Measurements from ENCODE around the gene PCSK9. TPM values are rescaled to one million over a fixed set of nuclear protein-coding genes. Genes with fewer than 3 reads are reported as not detected.

The PCSK9 gene
- total RNA-seq, 1 experiment from 2014 or later: 0.26 TPM

DNA sequence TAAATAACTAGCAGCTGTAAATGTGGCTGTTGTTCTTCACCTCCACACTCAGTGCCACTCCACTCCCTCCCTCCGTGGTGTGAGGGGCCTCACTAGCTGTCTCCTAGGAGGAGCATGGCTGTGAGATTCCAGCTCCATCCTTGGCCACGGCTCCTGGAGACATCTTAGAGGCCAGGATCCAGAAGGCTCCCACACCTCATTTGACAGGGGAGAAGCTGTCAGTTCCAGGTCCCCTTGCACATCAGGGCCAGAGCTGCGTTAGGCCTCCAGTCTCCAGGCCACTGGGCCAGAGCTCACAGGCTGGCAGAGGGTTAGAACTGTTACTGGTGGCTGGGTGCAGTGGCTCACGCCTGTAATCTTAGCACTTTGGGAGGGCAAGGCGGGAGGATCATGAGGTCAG lies 15.0 kb downstream of the PCSK9 start:
- Histone ChIP-seq H3K36me3 (ENCODE audit: control insufficient read depth, insufficient read depth, low read length) (no peaks in the 10 kb centered on the region), H3K4me3 (ENCODE audit: low read depth in 2 of 2, low read length in 2 of 2) (no peak overlapping the region), H3K9me3 (ENCODE audit: control insufficient read depth, insufficient read depth, low read depth, low read length) (no peaks in the 10 kb centered on the region), H3K27ac (ENCODE audit: low read length) (no peak overlapping the region), H3K27me3 (ENCODE audit: control insufficient read depth, insufficient read depth, low read length) (no peaks in the 10 kb centered on the region), H3K4me1 (ENCODE audit: control insufficient read depth, insufficient read depth, low read length) (no peaks in the 10 kb centered on the region)
- intact Hi-C loops (cut with micrococcal nuclease; ENCODE audit: unreplicated experiment): no loop called here
- TF ChIP-seq, protein P1, sequence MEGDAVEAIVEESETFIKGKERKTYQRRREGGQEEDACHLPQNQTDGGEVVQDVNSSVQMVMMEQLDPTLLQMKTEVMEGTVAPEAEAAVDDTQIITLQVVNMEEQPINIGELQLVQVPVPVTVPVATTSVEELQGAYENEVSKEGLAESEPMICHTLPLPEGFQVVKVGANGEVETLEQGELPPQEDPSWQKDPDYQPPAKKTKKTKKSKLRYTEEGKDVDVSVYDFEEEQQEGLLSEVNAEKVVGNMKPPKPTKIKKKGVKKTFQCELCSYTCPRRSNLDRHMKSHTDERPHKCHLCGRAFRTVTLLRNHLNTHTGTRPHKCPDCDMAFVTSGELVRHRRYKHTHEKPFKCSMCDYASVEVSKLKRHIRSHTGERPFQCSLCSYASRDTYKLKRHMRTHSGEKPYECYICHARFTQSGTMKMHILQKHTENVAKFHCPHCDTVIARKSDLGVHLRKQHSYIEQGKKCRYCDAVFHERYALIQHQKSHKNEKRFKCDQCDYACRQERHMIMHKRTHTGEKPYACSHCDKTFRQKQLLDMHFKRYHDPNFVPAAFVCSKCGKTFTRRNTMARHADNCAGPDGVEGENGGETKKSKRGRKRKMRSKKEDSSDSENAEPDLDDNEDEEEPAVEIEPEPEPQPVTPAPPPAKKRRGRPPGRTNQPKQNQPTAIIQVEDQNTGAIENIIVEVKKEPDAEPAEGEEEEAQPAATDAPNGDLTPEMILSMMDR (IDR thresholded peaks at IDR 0.05): no peak
- TF ChIP-seq, protein P2, sequence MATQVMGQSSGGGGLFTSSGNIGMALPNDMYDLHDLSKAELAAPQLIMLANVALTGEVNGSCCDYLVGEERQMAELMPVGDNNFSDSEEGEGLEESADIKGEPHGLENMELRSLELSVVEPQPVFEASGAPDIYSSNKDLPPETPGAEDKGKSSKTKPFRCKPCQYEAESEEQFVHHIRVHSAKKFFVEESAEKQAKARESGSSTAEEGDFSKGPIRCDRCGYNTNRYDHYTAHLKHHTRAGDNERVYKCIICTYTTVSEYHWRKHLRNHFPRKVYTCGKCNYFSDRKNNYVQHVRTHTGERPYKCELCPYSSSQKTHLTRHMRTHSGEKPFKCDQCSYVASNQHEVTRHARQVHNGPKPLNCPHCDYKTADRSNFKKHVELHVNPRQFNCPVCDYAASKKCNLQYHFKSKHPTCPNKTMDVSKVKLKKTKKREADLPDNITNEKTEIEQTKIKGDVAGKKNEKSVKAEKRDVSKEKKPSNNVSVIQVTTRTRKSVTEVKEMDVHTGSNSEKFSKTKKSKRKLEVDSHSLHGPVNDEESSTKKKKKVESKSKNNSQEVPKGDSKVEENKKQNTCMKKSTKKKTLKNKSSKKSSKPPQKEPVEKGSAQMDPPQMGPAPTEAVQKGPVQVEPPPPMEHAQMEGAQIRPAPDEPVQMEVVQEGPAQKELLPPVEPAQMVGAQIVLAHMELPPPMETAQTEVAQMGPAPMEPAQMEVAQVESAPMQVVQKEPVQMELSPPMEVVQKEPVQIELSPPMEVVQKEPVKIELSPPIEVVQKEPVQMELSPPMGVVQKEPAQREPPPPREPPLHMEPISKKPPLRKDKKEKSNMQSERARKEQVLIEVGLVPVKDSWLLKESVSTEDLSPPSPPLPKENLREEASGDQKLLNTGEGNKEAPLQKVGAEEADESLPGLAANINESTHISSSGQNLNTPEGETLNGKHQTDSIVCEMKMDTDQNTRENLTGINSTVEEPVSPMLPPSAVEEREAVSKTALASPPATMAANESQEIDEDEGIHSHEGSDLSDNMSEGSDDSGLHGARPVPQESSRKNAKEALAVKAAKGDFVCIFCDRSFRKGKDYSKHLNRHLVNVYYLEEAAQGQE (IDR thresholded peaks at IDR 0.05; ENCODE audit: insufficient read depth in 1 of 2, low read depth in 2 of 2, low read length in 1 of 2): no peak
- no peak for TF ChIP-seq SIN3A (IDR thresholded peaks at IDR 0.05; ENCODE audit: borderline replicate concordance, insufficient read depth, low read depth, low read length)
- TF ChIP-seq POLR2AphosphoS5 (IDR thresholded peaks at IDR 0.05; ENCODE audit: low read depth, low read length): no peak
- no peak for TF ChIP-seq TCF7L2 (IDR thresholded peaks at IDR 0.05; ENCODE audit: low read depth, low read length)
- DNase-seq (ENCODE audit: low read depth, low spot score) (no peak), ATAC-seq (no peak)
- ChIA-PET CTCF (no interaction called here), POLR2A (no interaction called here)
- in situ Hi-C loops (cut with HindIII; ENCODE audit: low pct_unique_long_range_greater_than_20kb, low sequenced_read_pairs): no loop called here
- no TSS peak for BruUV-seq (replicated peaks)

DNA sequence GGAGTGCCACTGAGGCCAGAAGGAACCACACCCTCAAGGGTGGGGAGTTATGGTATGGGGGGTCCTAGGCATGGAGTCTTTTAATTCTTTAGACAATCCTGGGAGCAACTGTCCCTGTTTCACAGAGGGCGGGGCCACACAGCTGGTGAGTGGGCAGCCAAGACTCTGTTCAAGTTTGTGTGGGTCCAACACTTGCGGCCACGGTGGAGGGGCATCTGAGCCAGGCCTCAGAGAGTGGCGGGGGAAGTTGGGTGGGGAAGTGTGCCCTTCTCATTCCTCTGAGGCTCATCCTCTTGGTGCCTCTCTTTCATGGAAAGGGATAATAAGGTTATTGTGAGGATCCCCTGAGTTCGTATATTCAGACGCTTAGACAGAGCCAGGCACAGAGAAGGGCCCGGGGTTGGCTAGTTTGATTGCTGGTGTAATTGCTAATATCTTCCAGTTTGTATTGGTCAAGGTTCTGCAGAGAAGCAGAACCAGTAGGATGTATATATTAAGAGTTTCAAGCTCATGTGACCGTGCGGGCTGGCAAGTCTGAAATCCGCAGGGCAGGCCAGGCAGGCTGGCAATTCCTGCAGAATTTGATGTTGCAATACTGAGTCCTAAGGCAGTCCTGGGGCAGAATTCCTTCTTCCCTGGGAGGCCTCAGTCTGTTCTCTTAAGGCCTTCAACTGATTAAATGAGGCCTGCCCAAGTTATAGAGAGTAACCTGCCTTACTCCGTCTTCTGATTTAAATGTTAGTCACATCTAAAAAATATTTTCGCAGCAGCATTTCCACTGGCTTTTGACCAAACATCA lies 15.9 kb downstream of the PCSK9 start:
- Histone ChIP-seq H3K9me3 (ENCODE audit: control insufficient read depth, insufficient read depth, low read depth, low read length) (no peaks in the 10 kb centered on the region), H3K27ac (ENCODE audit: low read length) (no peak overlapping the region), H3K27me3 (ENCODE audit: control insufficient read depth, insufficient read depth, low read length) (no peaks in the 10 kb centered on the region), H3K4me1 (ENCODE audit: control insufficient read depth, insufficient read depth, low read length) (no peaks in the 10 kb centered on the region), H3K4me3 (ENCODE audit: low read depth in 2 of 2, low read length in 2 of 2) (no peak overlapping the region), H3K36me3 (ENCODE audit: control insufficient read depth, insufficient read depth, low read length) (no peaks in the 10 kb centered on the region)
- intact Hi-C loops (cut with micrococcal nuclease; ENCODE audit: unreplicated experiment) (no loop called here), in situ Hi-C loops (cut with HindIII; ENCODE audit: low pct_unique_long_range_greater_than_20kb, low sequenced_read_pairs) (no loop called here)
- ChIA-PET CTCF (no interaction called here), POLR2A (no interaction called here)
- DNase-seq (ENCODE audit: low read depth, low spot score) (no peak), ATAC-seq (no peak)
- no peak for TF ChIP-seq TCF7L2 (IDR thresholded peaks at IDR 0.05; ENCODE audit: low read depth, low read length)
- TF ChIP-seq, protein P1 (IDR thresholded peaks at IDR 0.05): no peak
- TF ChIP-seq, protein P2 (IDR thresholded peaks at IDR 0.05; ENCODE audit: insufficient read depth in 1 of 2, low read depth in 2 of 2, low read length in 1 of 2): no peak
- TF ChIP-seq SIN3A (IDR thresholded peaks at IDR 0.05; ENCODE audit: borderline replicate concordance, insufficient read depth, low read depth, low read length): no peak
- TF ChIP-seq POLR2AphosphoS5 (IDR thresholded peaks at IDR 0.05; ENCODE audit: low read depth, low read length): no peak
- BruUV-seq (replicated peaks): no TSS peak

All from Panc1 (cell line).